ENCODE results near the gene AHCY. TPM values are rescaled to one million over a fixed set of nuclear protein-coding genes. Genes with fewer than 3 reads are reported as not detected.

The AHCY gene
- polyA plus RNA-seq, 1 donor from 2014 or later: 37.1 TPM

- Histone ChIP-seq H3K79me2 (replicated peaks; ENCODE audit: insufficient read depth, low read length) (no peaks in the 10 kb centered on the region), H3K9ac (ENCODE audit: low read length) (no peak overlapping the region), H3K4me3 (ENCODE audit: low read length) (no peak overlapping the region), H3K9me3 (ENCODE audit: low read length) (no peaks in the 10 kb centered on the region), H4K20me1 (ENCODE audit: insufficient read depth) (no peaks in the 10 kb centered on the region), H3K27me3 (ENCODE audit: insufficient read depth, low read depth, low read length) (no peaks in the 10 kb centered on the region), H3K4me2 (ENCODE audit: low read length) (no peak overlapping the region), H3K36me3 (ENCODE audit: insufficient read depth, low read length) (no peaks in the 10 kb centered on the region), H2AFZ (ENCODE audit: low read depth, low read length) (no peak overlapping the region), H3F3A (ENCODE audit: insufficient read depth, low read length, poor library complexity, severe bottlenecking) (no peaks in the 10 kb centered on the region), H3K27ac (ENCODE audit: low read length) (no peak overlapping the region), H3K9me2 (ENCODE audit: insufficient read depth, low read length) (no peaks in the 10 kb centered on the region)
- no peak for TF ChIP-seq SMC3 (conservative IDR thresholded peaks at IDR 0.05; ENCODE audit: poor library complexity)
- TF ChIP-seq MXI1 (conservative IDR thresholded peaks at IDR 0.05; ENCODE audit: poor library complexity, severe bottlenecking): no peak
- no peak for TF ChIP-seq RAD21 (conservative IDR thresholded peaks at IDR 0.05)
- TF ChIP-seq, protein P1, sequence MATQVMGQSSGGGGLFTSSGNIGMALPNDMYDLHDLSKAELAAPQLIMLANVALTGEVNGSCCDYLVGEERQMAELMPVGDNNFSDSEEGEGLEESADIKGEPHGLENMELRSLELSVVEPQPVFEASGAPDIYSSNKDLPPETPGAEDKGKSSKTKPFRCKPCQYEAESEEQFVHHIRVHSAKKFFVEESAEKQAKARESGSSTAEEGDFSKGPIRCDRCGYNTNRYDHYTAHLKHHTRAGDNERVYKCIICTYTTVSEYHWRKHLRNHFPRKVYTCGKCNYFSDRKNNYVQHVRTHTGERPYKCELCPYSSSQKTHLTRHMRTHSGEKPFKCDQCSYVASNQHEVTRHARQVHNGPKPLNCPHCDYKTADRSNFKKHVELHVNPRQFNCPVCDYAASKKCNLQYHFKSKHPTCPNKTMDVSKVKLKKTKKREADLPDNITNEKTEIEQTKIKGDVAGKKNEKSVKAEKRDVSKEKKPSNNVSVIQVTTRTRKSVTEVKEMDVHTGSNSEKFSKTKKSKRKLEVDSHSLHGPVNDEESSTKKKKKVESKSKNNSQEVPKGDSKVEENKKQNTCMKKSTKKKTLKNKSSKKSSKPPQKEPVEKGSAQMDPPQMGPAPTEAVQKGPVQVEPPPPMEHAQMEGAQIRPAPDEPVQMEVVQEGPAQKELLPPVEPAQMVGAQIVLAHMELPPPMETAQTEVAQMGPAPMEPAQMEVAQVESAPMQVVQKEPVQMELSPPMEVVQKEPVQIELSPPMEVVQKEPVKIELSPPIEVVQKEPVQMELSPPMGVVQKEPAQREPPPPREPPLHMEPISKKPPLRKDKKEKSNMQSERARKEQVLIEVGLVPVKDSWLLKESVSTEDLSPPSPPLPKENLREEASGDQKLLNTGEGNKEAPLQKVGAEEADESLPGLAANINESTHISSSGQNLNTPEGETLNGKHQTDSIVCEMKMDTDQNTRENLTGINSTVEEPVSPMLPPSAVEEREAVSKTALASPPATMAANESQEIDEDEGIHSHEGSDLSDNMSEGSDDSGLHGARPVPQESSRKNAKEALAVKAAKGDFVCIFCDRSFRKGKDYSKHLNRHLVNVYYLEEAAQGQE (IDR thresholded peaks at IDR 0.05; ENCODE audit: borderline replicate concordance): no peak
- no peak for TF ChIP-seq CTCF (IDR thresholded peaks at IDR 0.05; ENCODE audit: poor library complexity, severe bottlenecking)
- no peak for TF ChIP-seq EZH2 (IDR thresholded peaks at IDR 0.05; ENCODE audit: borderline replicate concordance, insufficient read depth, low read length, poor library complexity, severe bottlenecking)
- TF ChIP-seq TAF1 (IDR thresholded peaks at IDR 0.05; ENCODE audit: low read depth): no peak
- no peak for TF ChIP-seq EP300 (conservative IDR thresholded peaks at IDR 0.05; ENCODE audit: poor library complexity, severe bottlenecking)
- TF ChIP-seq POLR2AphosphoS5 (IDR thresholded peaks at IDR 0.05): no peak
Measured at GRCh38 chr20:34345402-34345736, 42.2 kb upstream of the AHCY start.

DNA sequence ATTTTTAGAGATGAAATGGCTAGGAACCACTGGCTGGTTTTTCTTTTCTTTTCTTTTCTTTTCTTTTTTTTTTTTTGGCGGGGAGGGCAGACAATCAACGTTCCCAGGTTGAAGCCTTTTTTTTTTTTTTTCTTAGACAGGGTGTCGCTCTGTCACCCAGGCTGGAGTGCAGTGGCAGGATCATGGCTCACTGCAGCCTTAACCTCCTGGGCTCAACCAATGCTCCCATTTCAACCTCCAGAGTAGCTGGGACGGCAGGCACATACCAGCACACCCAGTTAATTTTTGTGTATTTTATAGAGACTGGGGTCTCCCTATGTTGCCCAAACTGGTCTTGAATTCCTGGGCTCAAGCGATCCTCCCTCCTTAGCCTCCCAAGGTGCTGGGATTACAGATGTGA lies 41.1 kb upstream of the AHCY start:
- no peaks in the 10 kb centered on the region for H3K27me3 ChIP-seq (ENCODE audit: insufficient read depth, low read depth, low read length)
- H4K20me1 ChIP-seq (ENCODE audit: insufficient read depth): no peaks in the 10 kb centered on the region
- H2AFZ ChIP-seq (ENCODE audit: low read depth, low read length): no peak overlapping the region
- no peaks in the 10 kb centered on the region for H3K79me2 ChIP-seq (replicated peaks; ENCODE audit: insufficient read depth, low read length)
- TF ChIP-seq POLR2AphosphoS5 (IDR thresholded peaks at IDR 0.05) (no peak), MXI1 (conservative IDR thresholded peaks at IDR 0.05; ENCODE audit: poor library complexity, severe bottlenecking) (no peak), EP300 (conservative IDR thresholded peaks at IDR 0.05; ENCODE audit: poor library complexity, severe bottlenecking) (no peak), TAF1 (IDR thresholded peaks at IDR 0.05; ENCODE audit: low read depth) (no peak), EZH2 (IDR thresholded peaks at IDR 0.05; ENCODE audit: borderline replicate concordance, insufficient read depth, low read length, poor library complexity, severe bottlenecking) (no peak), RAD21 (conservative IDR thresholded peaks at IDR 0.05) (no peak), SMC3 (conservative IDR thresholded peaks at IDR 0.05; ENCODE audit: poor library complexity) (no peak), CTCF (IDR thresholded peaks at IDR 0.05; ENCODE audit: poor library complexity, severe bottlenecking) (no peak)
- TF ChIP-seq, protein P1 (IDR thresholded peaks at IDR 0.05; ENCODE audit: borderline replicate concordance): no peak
- no peaks in the 10 kb centered on the region for H3K36me3 ChIP-seq (ENCODE audit: insufficient read depth, low read length)
- no peaks in the 10 kb centered on the region for H3K9me3 ChIP-seq (ENCODE audit: low read length)
- no peak overlapping the region for H3K9ac ChIP-seq (ENCODE audit: low read length)
- H3K27ac ChIP-seq (ENCODE audit: low read length): no peak overlapping the region
- H3F3A ChIP-seq (ENCODE audit: insufficient read depth, low read length, poor library complexity, severe bottlenecking): no peaks in the 10 kb centered on the region
- H3K9me2 ChIP-seq (ENCODE audit: insufficient read depth, low read length): no peaks in the 10 kb centered on the region
- no peak overlapping the region for H3K4me2 ChIP-seq (ENCODE audit: low read length)
- H3K4me3 ChIP-seq (ENCODE audit: low read length): no peak overlapping the region
